Activated CD4-positive, alpha-beta memory T cell treated with anti-CD3 and anti-CD28 coated beads for 36 hours (primary cell): Measurements from ENCODE around the gene PIM3. TPM values are rescaled to one million over a fixed set of nuclear protein-coding genes. Genes with fewer than 3 reads are reported as not detected.

Source experiments
- CTCF ChIA-PET: fragments of 350-600 bp; sonication (Branson Sonifier 250); formaldehyde crosslinking; loops from one replicate; lab custom pipeline; 2021; ENCODE audit warnings: antibody characterized with exemption, inconsistent platforms; lab: Charles Lee
- POLR2A ChIA-PET: fragments of 350-600 bp; sonication (Branson Sonifier 250); formaldehyde crosslinking; loops from one replicate; lab custom pipeline; 2021; ENCODE audit warnings: antibody characterized with exemption; lab: Charles Lee
- DNase-seq: peaks from one replicate; pipeline ENCODE4 v3.0.0-alpha.2; 2020
- H3K27ac Mint-ChIP-seq: one replicate; pipeline ENCODE4 v1.8.0; 2021; ENCODE audit warnings: mixed read lengths
- H3K27me3 Mint-ChIP-seq: one replicate; pipeline ENCODE4 v1.8.0; 2021; ENCODE audit warnings: mixed read lengths
- H3K36me3 Mint-ChIP-seq: one replicate; pipeline ENCODE4 v1.8.0; 2021; ENCODE audit warnings: mixed read lengths
- H3K4me1 Mint-ChIP-seq: one replicate; pipeline ENCODE4 v1.8.0; 2021; ENCODE audit warnings: low read depth, mixed read lengths
- H3K4me3 Mint-ChIP-seq: one replicate; pipeline ENCODE4 v1.8.0; 2021; ENCODE audit warnings: mild to moderate bottlenecking, mixed read lengths
- H3K9me3 Mint-ChIP-seq: one replicate; pipeline ENCODE4 v1.8.0; 2021; ENCODE audit warnings: mixed read lengths
- intact Hi-C: fragments of 100-400 bp; cut with micrococcal nuclease; formaldehyde crosslinking; loops from one replicate; pipeline ENCODE4 v1.15.1; 2023
- microRNA-seq: library from miRNA; unstranded; fragments of <30 nt; microRNA quantifications from one replicate; pipeline ENCODE4 v1.2.0, GENCODE V29; 2022; ENCODE audit warnings: borderline number of aligned reads, borderline microRNAs expressed, borderline replicate concordance
- total RNA-seq, 2 experiments: library from RNA; stranded (reverse); gene quantifications; one replicate each; pipeline ENCODE4 v1.2.3, GENCODE V29; 2021

The PIM3 gene
- total RNA-seq, 2 experiments from 2014 or later, result 222 to 231 TPM

DNA sequence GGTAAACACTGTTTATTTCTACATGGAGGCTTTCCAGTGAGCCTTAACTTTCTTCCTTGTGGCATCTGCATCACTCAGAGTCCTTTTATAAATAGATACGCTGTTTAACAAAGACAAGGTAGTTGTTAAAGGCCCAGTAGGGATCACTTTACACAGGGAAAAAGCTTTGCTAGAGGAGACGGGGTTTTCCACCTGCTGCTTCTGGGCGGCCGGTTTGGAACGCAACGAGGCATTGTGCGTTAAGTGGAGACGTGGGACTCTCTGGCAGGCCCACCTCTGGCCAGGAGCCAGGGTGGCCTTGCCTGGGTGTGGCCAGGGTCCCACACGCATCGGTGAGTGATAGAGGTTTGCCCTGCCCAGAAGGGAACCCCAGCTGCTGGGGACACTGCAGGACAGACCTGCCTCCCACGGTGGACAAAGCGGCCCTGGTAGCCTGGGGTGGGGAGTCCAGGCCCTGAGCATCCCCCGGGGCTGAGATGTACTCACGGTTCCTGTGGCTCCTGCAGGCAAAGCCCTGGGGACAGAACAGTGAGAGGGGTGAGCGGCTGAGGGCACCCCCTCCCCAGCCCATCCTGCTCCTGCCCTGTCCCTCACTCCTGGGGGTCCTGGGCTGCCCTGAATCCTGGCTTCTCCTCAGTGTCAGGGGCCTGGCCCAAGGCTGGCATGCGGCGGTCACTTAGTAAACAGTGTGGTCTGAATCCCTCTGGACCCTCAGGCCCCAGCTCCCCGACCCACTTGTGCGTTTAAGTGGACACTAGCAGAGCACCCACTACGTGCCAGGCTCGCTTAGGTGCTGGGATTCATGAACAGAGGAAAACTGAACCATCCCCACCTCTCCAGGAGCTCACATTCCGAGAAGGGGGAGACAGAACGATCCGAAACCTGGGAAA is 47.8 kb downstream of the PIM3 start:
- H3K27me3 Mint-ChIP-seq, result peaks cover 5% of the 10 kb centered on the region
- intact Hi-C loops, result no loop called here
- H3K9me3 Mint-ChIP-seq, result no peaks in the 10 kb centered on the region
- ChIA-PET CTCF (interaction anchor here (1.1 to 1.7 kb wide), 3 partner anchors 15 to 23 kb away, joined by 3 to 5 read pairs (median 4); no protein-coding TSS in a partner anchor), POLR2A (no interaction called here)
- H3K36me3 Mint-ChIP-seq, result no peaks in the 10 kb centered on the region
- H3K27ac Mint-ChIP-seq, result no peak overlapping the region
- peaks cover 27% of the 10 kb centered on the region for H3K4me1 Mint-ChIP-seq
- H3K4me3 Mint-ChIP-seq, result no peak overlapping the region
- DNase-seq, result no peak

DNA sequence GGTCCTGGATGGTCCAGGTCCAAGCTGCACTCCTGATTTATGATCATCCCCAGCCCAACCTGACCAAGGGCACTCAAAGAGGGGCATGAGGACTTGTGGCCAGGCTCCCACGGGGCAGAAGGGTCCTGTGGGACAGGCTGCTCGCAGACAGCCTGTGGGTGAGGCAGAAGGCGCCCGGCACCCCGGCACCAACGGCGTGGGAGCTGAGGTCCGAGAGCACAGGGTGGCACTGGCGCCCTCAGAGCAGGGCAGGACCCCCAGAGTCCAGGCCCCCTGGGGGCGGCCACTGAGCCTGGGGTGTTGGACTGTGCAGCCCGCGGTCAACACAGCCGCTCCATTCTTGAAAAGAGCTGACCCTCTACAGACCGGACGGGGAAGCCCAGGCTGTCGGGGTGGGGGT is 48.7 kb downstream of the PIM3 start:
- H3K27me3 Mint-ChIP-seq, result peaks cover 3% of the 10 kb centered on the region
- H3K27ac Mint-ChIP-seq, result no peak overlapping the region
- DNase-seq, result no peak
- CTCF ChIA-PET, result interaction anchor here (1.7 kb wide), 2 partner anchors 16 to 21 kb away, joined by 4 to 5 read pairs; no protein-coding TSS in a partner anchor
- no peak overlapping the region for H3K4me3 Mint-ChIP-seq
- no peaks in the 10 kb centered on the region for H3K36me3 Mint-ChIP-seq
- H3K4me1 Mint-ChIP-seq, result peaks cover 27% of the 10 kb centered on the region
- POLR2A ChIA-PET, result interaction anchor here (0.9 kb wide), 1 partner anchor 47 kb away, joined by 4 read pairs; no protein-coding TSS in a partner anchor
- H3K9me3 Mint-ChIP-seq, result no peaks in the 10 kb centered on the region
- intact Hi-C loops, result no loop called here

DNA sequence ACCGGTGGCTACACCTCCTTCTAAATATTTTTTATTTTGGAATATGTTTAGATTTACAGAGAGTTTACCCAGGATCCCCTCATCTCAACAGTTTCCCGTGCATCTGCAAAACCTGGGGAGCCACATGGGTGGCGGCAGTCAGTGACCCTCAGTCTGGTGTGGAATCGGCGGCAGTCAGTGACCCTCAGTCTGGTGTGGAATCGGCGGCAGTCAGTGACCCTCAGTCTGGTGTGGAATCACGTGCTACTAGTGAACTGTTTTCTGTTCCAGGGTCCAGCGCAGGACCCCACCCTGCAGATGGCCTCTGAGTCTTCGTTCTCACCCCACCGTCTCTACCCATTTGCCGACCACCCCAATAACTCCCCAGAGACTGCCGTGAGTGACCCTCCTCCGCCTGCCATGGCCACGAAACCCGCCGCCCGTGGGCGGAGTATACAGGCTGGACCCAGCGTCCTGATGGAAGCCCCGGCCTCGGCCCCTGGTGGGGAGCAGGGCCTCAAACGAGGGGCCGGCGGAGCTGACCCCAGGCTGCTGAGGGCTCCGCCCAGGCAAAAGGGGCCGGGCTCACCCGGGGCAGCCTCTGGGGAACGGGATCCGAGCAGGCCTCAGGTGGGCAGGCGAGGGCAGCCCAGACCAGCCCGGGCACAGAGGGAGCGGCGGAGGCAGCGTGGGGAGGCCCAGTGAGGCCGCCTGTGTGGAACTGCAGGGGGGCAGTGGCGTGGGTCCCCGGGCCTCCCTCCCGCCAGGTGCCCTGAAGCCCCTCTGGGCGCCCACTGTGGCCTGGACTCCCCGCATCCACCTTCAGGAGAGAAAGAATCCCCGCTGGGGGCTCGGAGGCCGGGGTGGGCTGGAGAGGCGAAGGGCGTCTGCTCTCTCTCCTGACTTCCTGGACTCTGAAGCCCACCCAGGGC is 49.4 kb downstream of the PIM3 start:
- Mint-ChIP-seq H3K9me3 (no peaks in the 10 kb centered on the region), H3K4me1 (peaks cover 21% of the 10 kb centered on the region), H3K36me3 (no peaks in the 10 kb centered on the region), H3K27ac (no peak overlapping the region), H3K27me3 (peaks cover 3% of the 10 kb centered on the region), H3K4me3 (peak overlapping the region; percentile 31)
- DNase-seq, result no peak
- POLR2A ChIA-PET, result interaction anchor here (0.9 to 1.2 kb wide), 2 partner anchors 48 kb away, joined by 3 to 4 read pairs; no protein-coding TSS in a partner anchor
- intact Hi-C loops, result no loop called here
- CTCF ChIA-PET, result interaction anchor here (0.6 to 1.7 kb wide), 3 partner anchors 16 to 21 kb away, joined by 3 to 4 read pairs (median 3); no protein-coding TSS in a partner anchor

DNA sequence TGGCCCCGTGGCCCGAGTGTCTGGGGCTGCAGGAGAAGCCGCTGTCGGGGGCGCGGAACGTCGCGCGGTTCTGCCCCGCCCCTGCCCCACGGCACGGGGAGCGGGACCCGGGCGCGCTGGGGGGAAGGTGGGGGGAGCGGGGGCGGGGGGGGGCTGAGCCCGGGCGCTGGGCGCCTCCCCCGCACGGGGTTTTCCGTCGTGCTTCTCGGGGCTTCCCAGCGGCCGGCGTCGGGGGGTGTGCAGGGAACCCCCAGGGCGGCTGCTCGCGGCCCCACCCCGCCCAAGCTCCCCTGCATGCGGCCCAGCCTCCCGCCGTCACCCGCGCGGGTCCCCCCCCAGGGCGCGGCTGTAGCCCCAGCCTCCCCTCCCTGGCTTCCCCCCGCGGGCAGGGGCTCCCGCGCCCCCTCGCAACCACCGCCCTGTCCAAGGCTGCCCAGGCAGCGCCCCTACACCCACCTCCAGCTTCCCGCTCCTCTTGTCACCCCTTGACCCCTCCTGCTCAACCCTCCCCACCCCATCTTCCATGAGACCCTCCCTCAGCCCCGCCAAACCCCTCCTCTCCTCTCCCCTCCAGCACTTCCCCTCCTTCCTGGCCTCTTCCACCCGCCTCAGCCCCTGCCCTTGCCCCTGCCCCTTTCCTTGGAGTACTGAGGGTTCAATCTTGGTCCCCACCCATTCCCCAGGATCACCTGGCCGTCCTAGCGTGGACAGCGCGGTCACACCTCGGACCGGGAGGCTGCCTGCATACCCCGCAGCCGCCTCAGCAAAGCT is 50.3 kb downstream of the PIM3 start:
- Mint-ChIP-seq H3K27me3 (peaks cover 3% of the 10 kb centered on the region), H3K9me3 (no peaks in the 10 kb centered on the region), H3K4me3 (peak overlapping the region; percentile 68), H3K4me1 (peaks cover 18% of the 10 kb centered on the region), H3K36me3 (no peaks in the 10 kb centered on the region), H3K27ac (peak overlapping the region; percentile 62)
- ChIA-PET CTCF (interaction anchor here (0.6 kb wide), 2 partner anchors 17 to 20 kb away, joined by 3 read pairs; no protein-coding TSS in a partner anchor), POLR2A (interaction anchor here (1.2 kb wide), 1 partner anchor 49 kb away, joined by 3 read pairs; no protein-coding TSS in a partner anchor)
- DNase-seq, result peak; percentile 66
- intact Hi-C loops, result no loop called here

DNA sequence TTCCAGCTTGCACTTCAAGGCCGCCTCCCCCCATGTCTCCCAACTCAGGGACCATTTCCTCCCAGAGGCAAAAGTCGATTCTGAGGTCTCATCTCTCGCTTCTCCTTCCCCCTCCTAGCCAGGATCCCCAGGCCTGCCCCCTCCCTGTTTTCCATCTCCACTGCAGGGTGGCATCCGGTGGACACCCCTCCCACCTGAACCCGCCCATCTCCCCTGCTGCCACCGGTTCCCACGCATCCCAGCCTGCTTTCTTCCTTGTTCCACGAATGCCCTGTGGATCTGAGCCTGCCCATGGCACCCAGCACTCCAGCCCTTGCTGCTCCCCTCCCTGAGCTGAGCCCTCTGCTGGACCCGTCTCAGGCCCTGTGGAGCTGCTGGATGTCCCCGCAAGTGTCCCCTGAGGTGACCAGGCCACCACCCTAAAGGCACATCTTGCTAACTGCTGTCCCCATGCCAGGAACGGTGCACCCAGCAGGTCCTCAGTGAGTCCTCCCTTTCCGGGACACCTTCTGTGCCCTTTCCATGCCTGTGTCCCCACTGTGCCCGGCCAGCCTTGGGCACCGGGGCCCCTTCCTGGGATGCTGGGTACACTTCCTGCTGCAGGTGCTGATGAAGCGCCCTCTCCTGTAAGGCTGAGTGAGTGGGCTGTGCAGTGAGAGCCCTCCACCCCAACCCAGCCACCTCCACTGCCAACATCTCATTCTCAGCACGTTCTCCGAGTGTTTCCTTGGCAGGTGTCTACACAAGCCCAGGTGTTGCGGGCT is 51.1 kb downstream of the PIM3 start:
- ChIA-PET CTCF (no interaction called here), POLR2A (interaction anchor here (1.2 kb wide), 1 partner anchor 50 kb away, joined by 3 read pairs; no protein-coding TSS in a partner anchor)
- Mint-ChIP-seq H3K27me3 (peaks cover 3% of the 10 kb centered on the region), H3K27ac (peak overlapping the region; percentile 62), H3K4me1 (peaks cover 18% of the 10 kb centered on the region), H3K4me3 (peak overlapping the region; percentile 68), H3K36me3 (no peaks in the 10 kb centered on the region), H3K9me3 (no peaks in the 10 kb centered on the region)
- DNase-seq, result peak; percentile 44
- intact Hi-C loops, result no loop called here

DNA sequence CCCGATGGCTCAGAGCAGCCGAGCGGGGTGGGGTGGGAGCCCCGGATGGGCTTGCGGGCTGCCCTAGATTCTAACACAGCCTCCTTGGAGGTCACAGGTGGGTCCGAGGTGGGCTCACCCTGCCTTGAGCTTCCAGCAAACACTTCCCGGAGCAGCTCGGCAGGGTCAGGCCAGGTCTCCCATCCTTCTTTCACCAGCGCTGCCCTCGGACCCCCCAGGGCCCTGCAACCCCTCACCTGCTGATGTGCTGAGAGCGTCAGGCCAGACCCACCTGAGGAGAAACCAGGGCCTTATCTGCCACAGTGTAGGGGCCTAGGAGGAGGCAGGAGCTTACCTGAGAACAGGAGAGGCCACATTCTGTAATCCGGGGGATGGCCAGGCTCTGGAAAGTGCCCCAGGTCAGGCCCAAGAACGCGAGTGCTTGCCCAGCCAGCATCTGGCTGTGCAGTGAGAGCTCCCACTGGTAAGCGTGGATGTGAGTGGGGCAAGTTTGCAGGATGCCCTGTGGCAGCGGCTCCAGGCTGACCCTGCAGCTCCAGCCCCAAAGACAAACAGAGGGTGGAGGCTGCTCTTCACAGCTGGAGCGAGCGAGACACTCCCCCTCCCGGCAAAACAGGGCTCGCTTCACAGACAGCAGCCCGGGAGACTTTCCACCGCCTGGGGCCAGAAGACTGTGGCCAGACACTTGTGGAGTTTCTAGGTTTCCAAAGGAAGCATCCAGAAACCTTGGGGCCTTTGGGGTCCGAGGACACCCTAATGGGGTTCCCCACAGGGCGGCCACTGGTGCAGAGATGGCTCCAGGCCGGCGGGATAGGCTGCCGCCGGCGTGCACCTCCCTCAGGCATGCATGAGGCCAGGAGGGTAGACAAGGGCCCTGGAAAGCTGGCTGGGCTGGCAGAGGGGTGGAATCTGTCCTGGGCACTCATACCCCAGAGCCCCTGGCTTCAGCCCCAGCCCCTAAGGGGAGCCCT is 51.9 kb downstream of the PIM3 start, which contains the start of gene IL17REL:
Gene IL17REL (minus strand): TSS at position 555 of the 971 bp plus-strand sequence. CDS start 119 bp downstream, at position 436.
- POLR2A ChIA-PET, result interaction anchor here (1.1 kb wide), 1 partner anchor 179 kb away, joined by 3 read pairs; no protein-coding TSS in a partner anchor
- peak within 1 kb of the TSS; percentile 62 for H3K27ac Mint-ChIP-seq
- DNase-seq, result no peak

More for the DNA sequence above, 51.9 kb downstream of the PIM3 start, which contains the start of gene IL17REL:
- intact Hi-C loops, result no loop called here
- H3K9me3 Mint-ChIP-seq, result no peaks in the 10 kb centered on the region
- CTCF ChIA-PET, result interaction anchor here (1.6 to 3.0 kb wide), 2 partner anchors 18 to 19 kb away, joined by 5 to 10 read pairs; no protein-coding TSS in a partner anchor
- H3K36me3 Mint-ChIP-seq, result peaks cover 4% of the 10 kb centered on the region
- peaks cover 18% of the 10 kb centered on the region for H3K4me1 Mint-ChIP-seq
- peaks cover 3% of the 10 kb centered on the region for H3K27me3 Mint-ChIP-seq
- peak within 1 kb of the TSS; percentile 68 for H3K4me3 Mint-ChIP-seq

Small RNA genes within 50 kb of the gene (microRNA-seq; reads per million reads assigned to microRNA genes)
- 3.9 reads per million, percentile 5 among the genes with 10 or more reads in this experiment for gene MIR6821

Other genes with a start within 250 kb of the PIM3 start
- 10 to 100 TPM; 27.5 to 30.2 TPM for gene BRD1, start 132.9 kb upstream of the PIM3 start, total RNA-seq
- 10 to 100 TPM; 18.4 TPM for gene ZBED4, start 106.9 kb upstream of the PIM3 start, total RNA-seq
- 10 to 100 TPM; 12.4 to 13.8 TPM for gene ALG12, start 42.3 kb upstream of the PIM3 start, total RNA-seq
- gene CRELD2, start 42.1 kb upstream of the PIM3 start, total RNA-seq, result 10 to 100 TPM; 29.8 to 30.7 TPM
- gene IL17REL, start 52.0 kb downstream of the PIM3 start, total RNA-seq, result 1 to 10 TPM in 1 of 2 experiments, under 1 TPM in 1; 0.73 to 1.1 TPM
- not detected for gene TTLL8, start 97.5 kb downstream of the PIM3 start, total RNA-seq
- gene MLC1, start 124.7 kb downstream of the PIM3 start, total RNA-seq, result not detected
- gene MOV10L1, start 129.2 kb downstream of the PIM3 start, total RNA-seq, result not detected
- gene PANX2, start 210.0 kb downstream of the PIM3 start, total RNA-seq, result 1 to 10 TPM; 3.3 to 3.5 TPM
- gene TRABD, start 225.1 kb downstream of the PIM3 start, total RNA-seq, result 10 to 100 TPM; 88.6 to 89.2 TPM
- 10 to 100 TPM; 18.8 to 19.7 TPM for gene SELENOO, start 240.2 kb downstream of the PIM3 start, total RNA-seq